AG04450 (cell line): ENCODE data around the gene ADCK2. TPM values are rescaled to one million over a fixed set of nuclear protein-coding genes. Genes with fewer than 3 reads are reported as not detected.
"Not testable (repeated sequence)": the region's sequence is repeated elsewhere in the genome, so short reads cannot be mapped to it uniquely, and the experiment has no call there.

ENCODE experiments used
- CTCF ChIA-PET: fragments of 300-600, 350-600 bp; formaldehyde crosslinking; extraction: SDS; loops from one replicate; lab custom pipeline; 2022; ENCODE audit warnings: antibody characterized with exemption, inconsistent platforms; lab: Charles Lee
- POLR2A ChIA-PET: fragments of 350-600 bp; formaldehyde crosslinking; extraction: SDS; loops from one replicate; lab custom pipeline; 2021; ENCODE audit warnings: antibody characterized with exemption, inconsistent platforms; lab: Yijun Ruan, JAX
- DNase-seq: peaks from one replicate; pipeline ENCODE4 v3.0.0-alpha.2; 2011; ENCODE audit warnings: low read depth, low spot score
- H3K27ac ChIP-seq: one replicate; pipeline ENCODE4 v1.5.1; 2012; ENCODE audit warnings: low read depth, low read length, control low read depth
- H3K27me3 ChIP-seq: one replicate; pipeline ENCODE4 v1.6.0; 2012; ENCODE audit warnings: low read length; ENCODE audit not compliant: control insufficient read depth, insufficient read depth
- H3K4me3 ChIP-seq: 2 replicates; pipeline ENCODE4 v1.5.1; 2011; ENCODE audit warnings: mild to moderate bottlenecking, low read depth, low read length, control low read depth
- H3K9me3 ChIP-seq: 2 replicates; pipeline ENCODE4 v1.5.1; 2012; ENCODE audit warnings: low read length; ENCODE audit not compliant: control insufficient read depth, insufficient read depth
- polyA plus RNA-seq: library from polyadenylated mRNA; depleted of rRNA; stranded (reverse); fragments of >200 nt; gene quantifications from 2 replicates; pipeline ENCODE4 v1.2.3, GENCODE V29; 2011
- TF ChIP-seq, protein P1 (sequence below): IDR thresholded peaks from 2 replicates; pipeline ENCODE4 v1.5.1; 2011; ENCODE audit warnings: low read depth, low read length, control low read depth, inconsistent platforms

ADCK2 gene
- polyA plus RNA-seq, 1 experiment: 8.2 TPM

DNA sequence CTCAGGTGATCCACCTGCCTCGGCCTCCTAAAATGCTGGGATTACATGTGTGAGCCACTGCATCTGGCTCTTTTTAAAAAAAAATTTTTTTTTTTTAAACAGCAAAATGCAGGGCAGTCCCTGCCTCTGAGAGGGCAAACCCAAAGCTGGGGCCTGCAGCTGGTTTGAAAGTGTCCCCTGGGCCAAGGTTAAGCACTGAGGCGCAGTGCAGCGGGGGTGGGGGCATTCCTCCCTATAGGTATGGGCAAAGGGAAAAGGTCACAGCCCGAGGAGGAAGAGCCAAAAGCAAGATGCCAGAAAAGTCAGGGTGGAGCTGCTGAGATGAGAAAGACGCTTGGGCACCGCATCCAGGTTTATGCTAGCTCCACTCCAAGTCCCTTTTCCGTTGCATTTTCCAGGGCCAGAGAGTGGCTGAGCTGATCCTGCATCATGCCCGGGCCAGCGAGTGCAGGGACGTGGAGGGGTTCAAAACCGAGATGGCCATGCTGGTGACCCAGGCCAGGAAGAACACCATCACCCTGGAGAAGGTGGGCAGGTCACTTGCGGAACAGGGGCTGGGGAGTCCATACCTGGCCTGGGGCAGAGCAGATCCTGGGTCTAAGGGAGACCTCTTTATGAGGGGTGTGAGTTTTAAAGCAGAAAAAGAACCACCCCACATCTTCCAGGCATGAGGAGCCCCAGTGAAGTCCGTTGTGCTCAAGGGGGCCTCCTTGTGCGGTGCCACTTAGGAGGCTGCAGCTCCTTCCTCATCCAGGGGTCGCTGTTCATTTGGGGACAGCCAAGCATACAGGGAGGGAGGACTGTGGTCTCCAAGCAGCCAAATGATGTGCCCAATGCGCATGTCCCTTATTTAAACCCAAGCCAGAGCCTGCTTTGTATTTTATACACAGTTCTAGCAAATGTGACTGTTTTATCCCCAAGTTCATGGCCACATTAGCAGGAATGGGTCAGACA, 16.7 kb downstream of the ADCK2 start:
- Histone ChIP-seq H3K27me3 (no peaks in the 10 kb centered on the region), H3K27ac (no peak overlapping the region), H3K9me3 (no peaks in the 10 kb centered on the region), H3K4me3 (no peak overlapping the region)
- ChIA-PET POLR2A (no interaction called here), CTCF (no interaction called here)
- TF ChIP-seq, protein P1, sequence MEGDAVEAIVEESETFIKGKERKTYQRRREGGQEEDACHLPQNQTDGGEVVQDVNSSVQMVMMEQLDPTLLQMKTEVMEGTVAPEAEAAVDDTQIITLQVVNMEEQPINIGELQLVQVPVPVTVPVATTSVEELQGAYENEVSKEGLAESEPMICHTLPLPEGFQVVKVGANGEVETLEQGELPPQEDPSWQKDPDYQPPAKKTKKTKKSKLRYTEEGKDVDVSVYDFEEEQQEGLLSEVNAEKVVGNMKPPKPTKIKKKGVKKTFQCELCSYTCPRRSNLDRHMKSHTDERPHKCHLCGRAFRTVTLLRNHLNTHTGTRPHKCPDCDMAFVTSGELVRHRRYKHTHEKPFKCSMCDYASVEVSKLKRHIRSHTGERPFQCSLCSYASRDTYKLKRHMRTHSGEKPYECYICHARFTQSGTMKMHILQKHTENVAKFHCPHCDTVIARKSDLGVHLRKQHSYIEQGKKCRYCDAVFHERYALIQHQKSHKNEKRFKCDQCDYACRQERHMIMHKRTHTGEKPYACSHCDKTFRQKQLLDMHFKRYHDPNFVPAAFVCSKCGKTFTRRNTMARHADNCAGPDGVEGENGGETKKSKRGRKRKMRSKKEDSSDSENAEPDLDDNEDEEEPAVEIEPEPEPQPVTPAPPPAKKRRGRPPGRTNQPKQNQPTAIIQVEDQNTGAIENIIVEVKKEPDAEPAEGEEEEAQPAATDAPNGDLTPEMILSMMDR: no peak
- DNase-seq: no peak

DNA sequence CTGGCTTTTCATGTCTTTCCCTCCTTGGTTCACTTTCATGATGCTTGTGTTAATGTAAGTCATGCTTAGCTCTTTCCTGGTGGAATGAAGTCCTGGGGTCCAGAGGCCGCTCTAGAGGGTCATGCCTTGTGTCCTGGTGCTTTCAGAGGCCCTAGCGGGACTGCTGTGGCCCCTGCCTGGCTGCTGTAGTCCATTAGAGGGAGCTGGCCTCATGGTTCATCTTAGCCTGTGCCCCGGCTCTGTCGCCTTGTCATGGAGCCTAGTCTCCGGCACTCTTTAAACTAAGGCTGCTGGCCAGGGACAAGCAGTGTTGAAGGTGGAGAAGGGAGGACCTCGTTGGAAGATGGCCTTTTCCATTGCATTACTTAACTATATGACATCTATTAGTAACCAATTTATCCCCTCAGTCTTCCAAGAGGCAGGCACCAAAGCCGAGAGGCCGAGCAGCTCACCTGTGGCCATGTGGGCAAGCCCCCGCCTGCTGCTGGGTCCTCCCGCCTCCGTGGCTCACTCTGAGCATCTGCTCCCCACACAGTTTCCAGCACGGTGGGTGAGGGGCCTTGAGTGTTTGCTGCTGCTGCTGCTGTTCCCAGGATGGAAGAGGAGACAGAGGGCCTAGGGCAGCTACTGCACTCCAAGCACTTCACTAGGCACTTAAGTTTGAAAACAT, 18.8 kb downstream of the ADCK2 start:
- H3K27ac ChIP-seq: no peak overlapping the region
- no peak overlapping the region for H3K4me3 ChIP-seq
- no peaks in the 10 kb centered on the region for H3K27me3 ChIP-seq
- CTCF ChIA-PET: no interaction called here
- DNase-seq: no peak
- H3K9me3 ChIP-seq: no peaks in the 10 kb centered on the region; the same call in 1 of the 2 replicates
- POLR2A ChIA-PET: no interaction called here
- TF ChIP-seq, protein P1: no peak

- H3K4me3 ChIP-seq, H3K27me3 ChIP-seq, H3K9me3 ChIP-seq, DNase-seq, H3K27ac ChIP-seq, CTCF ChIA-PET, POLR2A ChIA-PET: not testable (repeated sequence)
These were observed 21.1 kb downstream of the ADCK2 start for GRCh38 chr7:140693849-140694248.

GRCh38 chr7:140694592-140694991, 21.8 kb downstream of the ADCK2 start:
- H3K27me3 ChIP-seq: no peaks in the 10 kb centered on the region
- H3K27ac ChIP-seq: no peak overlapping the region
- CTCF ChIA-PET: no interaction called here
- no peak for DNase-seq
- POLR2A ChIA-PET: no interaction called here
- no peaks in the 10 kb centered on the region; the same call in 1 of the 2 replicates for H3K9me3 ChIP-seq
- TF ChIP-seq, protein P1: no peak
- no peak overlapping the region for H3K4me3 ChIP-seq

GRCh38 chr7:140695381-140695780, 22.6 kb downstream of the ADCK2 start:
- POLR2A ChIA-PET: no interaction called here
- H3K4me3 ChIP-seq: no peak overlapping the region

More at GRCh38 chr7:140695381-140695780, 22.6 kb downstream of the ADCK2 start:
- CTCF ChIA-PET: no interaction called here
- H3K9me3 ChIP-seq: no peaks in the 10 kb centered on the region; the same call in 1 of the 2 replicates
- TF ChIP-seq, protein P1: no peak
- no peak overlapping the region for H3K27ac ChIP-seq
- DNase-seq: no peak
- H3K27me3 ChIP-seq: no peaks in the 10 kb centered on the region
